Activated T-cell treated with anti-CD3 and anti-CD28 coated beads for 1 hour (primary cell): ENCODE measurements around the gene APOBEC3H.

ENCODE experiments used
- DNase-seq: peaks from one replicate; pipeline ENCODE4 v3.0.0-alpha.2; 2020; ENCODE audit warnings: low read depth

The APOBEC3H gene

DNA sequence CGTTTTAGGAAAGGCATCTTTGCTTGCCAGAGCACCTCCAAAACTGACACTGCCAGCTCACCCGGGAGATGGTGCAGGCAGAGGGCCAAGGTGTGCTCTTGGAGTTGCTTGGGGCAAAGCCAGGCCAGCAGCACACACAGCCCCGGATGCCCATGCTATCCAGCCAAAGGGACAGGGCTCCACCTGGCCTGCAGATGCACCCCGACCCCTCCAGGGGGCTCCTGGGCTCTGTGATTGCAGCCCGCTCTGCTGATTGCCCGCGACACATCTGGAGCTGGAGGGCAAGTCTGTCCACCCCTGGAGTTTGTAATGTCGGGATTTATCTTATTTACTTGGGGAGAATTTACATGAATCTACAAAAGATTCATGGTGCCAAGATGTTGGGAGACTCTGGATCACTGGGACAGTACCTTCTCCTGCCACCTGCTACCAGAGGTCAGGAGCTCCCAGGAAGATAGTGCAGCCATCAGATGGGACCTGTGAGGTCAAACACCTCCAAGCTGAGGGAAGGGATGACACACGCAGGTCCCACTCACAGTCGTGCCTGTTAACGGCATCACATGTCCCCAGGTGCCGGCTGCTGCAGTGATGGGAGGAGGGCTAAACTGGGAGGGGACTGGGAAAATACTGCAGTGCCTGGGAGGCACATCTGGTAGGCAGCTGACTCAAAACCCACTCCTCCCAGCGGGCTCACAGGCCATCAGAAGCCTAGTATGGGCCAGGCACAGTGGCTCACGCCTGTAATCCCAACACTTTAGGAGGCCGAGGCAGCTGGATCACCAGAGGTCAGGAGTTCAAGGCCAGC is 38.2 kb downstream of the APOBEC3H start:
- peak; percentile 38 for DNase-seq

DNA sequence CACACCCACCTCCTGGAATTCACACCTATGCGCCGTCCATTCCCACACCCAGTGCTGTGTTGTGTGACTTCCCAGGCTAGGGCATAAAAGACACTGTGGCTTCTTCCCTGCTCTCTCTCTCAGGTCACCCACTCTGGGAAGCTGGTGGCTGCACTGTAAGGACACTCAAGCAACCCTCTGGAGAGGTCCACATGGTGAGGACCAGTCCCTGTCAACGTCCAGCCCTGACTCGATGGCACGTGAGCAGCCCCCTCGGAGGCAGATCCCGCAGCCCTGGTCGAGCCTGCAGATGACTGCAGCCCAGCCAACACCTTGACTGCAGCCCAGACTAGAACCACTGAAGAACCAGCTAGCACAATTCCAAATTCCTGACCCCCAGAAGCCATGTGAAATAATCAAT is 39.3 kb downstream of the APOBEC3H start:
- no peak for DNase-seq

DNA sequence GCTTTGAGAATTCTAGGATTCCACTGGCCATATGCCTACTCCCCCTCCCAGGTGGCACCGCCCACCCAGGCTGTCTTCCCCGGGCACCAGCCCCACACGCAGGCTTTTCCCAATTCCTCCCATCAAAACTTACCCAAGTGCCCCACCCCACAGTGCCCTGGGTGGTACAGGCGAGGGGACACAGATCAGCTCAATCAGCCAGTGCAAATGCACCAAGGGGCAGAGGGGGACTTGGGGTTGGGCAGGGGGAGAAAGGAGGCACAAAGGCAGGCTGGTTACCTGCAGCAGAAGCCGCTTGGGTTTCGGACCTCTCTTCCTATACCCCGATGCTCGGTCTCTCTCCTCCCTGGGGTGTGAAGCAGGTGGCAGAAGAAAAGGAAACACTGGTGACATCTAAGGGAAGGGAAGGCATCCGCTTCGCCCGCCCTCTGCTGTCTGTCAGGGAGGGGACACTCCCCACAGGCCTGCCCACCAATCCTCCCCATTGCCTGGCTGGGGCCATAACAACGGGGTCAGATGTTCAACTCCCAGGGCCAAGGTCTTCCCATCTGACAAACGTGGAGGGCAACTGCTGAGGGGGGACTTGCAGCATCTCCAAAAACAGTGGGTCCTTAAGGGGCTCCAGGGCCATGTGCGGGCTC is 41.4 kb downstream of the APOBEC3H start:
- DNase-seq: no peak

DNA sequence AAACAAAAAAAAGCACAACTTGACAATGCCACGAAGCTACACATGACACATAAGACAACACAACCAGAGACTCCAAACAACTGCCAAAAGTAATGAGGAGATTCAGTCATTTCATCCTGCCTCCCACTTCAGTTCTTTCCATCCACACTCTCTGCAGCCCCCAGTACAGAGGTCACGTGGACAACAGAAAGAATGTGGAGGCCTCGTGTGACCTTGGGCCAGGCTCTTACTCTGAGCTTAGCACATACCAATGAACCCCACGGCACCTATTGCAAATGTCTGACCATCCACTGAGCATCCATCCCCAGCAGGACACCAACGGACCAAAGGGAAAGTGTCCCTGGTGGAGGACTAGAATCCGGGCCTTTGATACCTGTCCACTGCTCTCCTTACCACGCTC is 42.9 kb downstream of the APOBEC3H start:
- no peak for DNase-seq

DNA sequence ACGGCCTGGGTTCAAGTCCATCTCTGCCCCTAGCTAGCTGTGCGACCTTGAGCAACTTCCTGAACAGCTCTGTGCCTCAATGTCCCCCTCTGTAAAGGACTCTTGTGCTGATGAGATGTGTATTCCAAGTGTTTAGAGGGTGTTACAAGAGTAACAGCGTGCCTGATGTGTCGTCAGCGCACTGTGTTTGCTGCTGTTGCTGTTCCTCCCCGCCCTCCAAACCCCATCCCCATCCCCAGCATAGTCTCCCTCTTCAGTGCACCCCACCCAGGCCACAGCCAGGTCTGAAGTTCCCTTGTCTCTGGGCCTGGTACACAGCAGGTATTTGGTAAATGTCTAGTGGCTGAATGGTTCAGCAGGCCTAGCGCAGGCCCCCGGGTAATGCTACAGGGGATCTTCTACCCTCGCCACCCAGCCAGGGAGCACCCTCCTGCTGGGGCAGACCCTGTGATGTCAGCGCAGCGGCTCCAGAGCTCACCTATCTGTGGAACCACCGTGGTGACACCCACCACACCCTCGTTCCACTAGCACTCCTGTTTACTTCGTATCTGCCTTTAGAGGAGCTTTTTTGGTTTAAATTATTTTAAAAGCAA is 45.1 kb downstream of the APOBEC3H start:
- no peak for DNase-seq

DNA sequence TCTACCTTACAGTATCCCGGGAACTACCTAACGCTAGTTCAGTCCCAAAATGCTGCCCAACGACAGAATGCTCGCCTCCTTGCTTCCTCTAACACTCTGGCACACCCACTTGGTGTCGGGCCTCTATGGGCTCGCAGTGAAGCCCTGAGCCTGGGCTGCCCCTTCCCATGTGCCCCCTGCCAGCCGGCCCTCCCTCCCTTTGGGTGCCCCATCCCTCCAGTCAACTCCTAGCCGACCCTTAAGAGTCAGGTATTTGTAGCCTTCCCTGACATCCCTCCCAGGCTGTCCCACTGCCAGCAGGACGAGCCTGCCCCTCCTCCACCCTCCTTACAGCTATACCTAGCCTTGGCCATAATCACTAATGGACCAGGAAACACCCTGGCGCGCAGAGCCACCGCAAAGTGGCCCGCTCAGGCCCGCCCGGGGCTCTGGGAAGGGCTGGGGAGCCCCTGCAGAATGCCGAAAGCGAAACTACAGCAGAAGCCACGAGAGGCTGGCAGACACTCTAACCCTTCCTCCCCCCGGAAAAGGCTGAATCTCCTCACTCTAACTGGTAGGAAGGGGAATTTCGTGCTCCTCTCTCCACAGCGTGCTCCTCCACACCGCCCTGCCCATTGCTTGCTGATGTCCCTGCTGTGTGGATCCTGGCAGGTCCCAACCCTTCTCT is 47.2 kb downstream of the APOBEC3H start:
- DNase-seq: peak; percentile 36

DNA sequence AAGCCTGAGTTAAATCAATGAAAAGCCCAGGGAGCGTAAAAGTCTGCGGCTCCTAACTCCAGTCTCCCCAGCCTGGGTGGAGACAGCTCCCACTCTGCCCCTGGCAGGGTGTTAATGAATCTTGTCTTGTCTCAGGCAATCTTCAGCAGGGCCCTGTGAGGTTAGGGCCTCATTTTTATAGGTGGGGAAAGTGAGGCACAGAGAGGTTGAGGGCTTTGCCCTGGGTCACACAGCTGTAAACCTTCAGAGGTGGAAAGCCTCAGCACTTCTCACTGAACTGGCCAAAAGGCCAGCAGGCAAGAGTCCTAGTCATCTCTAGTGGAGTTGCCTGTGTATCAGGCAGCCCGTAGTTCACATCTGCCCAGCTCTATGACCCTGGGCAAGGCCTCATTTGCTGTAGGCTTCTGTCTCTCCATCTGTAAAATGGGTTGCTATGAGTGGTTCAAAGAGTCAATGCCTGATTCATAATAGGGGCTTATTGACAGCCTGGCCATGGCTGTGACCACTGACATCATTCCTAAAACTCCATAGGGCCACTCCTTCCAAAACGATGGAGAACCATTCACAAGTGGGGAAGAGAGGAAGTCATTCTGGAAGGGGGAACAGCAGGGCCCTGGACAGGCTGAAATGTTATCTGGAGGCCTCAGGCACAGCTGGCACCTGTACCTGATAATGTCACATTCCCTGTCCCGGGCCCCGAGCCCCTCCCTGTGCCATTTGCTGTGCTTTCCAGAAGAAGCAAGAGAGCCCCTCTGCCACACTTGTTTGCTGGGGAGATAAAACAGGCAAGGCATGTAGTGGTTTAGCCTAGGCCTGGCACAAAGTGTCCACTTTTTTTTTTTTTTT is 49.4 kb downstream of the APOBEC3H start:
- DNase-seq: no peak

DNA sequence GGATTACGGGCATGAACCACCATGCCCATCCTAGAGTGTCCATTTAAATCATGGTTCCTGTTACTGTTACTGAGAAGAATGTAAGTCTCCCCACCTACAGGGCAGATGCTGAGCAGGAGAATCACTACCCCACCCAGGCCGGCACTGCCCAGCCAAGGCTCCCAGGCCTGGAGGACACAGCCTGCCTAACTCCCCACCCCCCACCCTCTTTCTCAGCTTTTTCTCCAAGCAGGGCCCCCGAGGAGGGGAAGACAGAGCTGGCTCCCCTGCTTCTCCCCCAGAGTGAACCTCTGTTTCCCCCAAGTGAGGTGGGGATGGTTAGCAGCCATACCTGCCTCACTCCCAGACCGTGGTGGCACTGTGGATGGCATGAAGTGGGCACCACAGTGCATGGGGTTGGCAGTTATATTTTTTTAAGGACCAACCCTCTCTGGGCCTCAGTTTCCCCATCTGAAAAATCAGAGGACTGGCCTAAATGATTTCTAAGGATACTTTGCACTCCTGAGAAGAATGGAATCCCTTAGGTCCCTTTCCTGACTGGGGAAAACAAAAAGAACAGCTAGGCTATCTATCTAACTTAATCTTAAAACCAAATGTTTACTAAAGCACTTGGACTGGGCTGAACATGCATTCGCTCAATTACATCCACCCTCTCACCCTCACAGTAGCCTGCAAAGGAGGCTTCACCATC is 50.4 kb downstream of the APOBEC3H start:
- no peak for DNase-seq

DNA sequence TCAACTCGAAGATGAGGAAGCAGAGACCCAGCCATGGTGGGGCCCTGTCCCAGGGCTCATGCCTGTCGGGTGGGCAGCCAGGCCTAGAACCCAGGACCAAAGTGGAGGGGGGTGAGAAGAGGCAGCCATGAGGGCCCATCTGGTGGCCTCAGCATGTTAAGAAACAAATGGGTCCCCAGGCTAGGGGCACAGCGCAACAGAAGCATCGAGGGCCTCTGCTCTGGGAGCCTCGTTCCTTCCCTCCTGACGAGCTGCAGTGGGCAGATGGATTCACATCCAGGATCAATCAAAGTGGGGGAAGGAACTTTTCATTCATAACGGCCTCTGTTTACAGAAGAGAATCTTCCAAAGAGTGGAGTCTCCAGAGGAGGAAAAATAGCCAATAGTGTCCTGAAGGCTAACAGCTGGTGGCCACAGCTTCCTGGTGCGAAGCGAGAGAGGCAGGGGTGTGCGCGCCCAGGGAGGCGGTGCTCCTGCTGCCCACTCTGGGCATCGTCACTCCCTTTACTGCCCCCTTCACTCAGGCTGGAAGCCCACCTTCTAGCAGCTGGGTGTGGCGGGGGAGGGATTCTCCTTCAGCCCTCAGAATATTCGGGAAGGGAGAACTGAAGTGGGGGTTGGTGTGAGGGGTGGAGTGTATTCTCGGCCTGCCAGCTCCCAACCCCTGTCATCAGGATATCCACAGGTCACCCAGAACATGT is 51.1 kb downstream of the APOBEC3H start:
- no peak for DNase-seq

DNA sequence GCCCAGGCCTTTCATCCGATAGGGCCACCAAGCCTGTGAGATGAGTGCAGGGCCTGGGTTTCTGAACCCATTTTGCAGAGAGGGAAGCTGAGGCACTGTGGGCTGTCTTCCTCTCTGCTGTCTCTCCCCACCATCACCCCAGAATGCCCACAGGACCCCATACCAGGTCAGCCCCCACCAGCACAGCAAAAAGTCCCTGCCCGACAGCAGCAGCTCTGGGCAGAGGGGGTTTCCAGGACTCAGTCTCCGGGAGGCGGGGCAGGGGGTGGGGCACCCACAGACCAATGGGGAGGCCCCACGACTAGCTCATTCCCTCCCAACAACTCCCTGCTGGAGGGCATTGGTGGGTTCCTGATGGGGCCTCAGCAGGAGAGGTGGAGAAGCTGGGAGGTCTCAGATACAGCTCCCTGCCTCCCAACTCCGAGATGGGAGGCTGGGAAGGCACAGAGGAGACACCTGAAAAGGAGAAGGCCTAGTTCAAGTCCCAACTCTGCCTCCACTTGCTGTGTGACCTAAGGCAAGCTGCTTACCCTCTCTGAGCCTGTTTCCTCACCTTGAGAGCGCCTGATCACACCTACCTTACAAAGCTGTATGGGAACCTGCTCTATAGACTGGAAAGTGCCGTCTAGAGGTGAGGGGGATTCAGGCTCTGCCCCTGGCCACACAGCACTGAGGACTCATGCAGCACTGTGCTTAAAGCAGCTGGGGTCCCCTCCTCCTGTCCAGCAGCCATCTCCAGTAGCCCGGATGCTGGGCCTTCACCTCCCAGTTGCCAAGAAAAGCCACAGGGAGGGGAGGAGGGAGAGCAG is 51.9 kb downstream of the APOBEC3H start:
- DNase-seq: peak; percentile 54

DNA sequence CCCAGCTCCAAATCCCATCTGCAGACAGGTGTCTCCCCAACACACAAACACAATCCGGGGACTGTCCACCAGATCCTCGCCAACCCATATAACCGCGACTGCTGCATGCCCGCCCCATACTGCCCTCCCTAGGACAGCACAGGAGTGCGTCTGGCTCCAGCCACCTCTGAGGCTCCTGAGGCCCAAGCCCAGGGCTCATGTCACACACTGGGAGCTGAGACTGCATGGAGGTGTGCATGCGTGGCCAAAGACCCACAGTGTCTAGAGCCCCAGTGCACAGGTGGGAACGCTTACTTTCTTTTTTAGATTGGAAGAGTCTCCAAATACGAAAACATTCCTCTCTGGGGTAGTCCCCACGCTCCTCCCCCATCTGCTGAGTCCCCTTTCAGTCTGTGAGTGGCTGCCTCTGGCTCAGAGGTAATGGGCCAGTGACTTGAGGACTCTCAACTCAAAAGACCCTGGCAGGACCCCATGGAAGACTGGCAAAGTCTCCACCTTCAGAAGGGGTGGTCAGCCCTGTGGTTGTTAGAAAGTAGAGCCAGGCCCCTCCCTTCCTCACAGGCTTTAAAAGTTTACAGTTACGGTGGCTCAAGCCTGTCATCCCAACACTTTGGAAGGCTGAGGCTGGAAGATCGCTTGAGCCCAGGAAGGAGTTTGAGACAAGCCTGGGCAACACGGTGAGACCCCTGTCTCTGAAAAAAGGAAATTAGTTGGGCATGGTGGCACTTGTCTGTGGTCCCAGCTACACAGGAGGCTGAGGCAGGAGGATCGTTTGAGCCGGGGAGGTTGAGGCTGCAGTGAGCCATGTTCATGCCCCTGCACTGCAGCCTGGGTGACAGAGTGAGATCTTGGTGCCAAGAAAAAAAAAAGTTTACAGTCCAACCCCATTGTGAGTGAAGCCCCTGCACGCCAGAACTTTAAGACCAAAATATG is 53.1 kb downstream of the APOBEC3H start:
- no peak for DNase-seq

DNA sequence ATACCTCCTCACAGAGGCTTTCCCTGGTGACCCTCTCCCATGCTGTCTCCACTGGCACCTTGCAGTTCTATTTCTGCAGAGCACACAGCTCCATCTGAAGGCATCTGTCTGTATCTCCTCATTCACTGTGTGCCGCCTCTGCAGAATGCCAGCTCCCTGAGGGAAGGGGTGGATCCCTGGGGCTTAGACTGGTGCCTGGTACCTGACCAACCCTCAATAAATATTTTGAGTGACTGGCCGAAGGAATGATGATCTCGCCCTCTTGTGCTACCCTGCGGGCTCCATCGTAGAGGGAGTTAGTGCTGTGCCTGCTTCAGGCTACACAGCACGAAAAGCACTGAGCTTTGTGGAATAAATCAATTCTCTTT is 53.8 kb downstream of the APOBEC3H start:
- no peak for DNase-seq

DNA sequence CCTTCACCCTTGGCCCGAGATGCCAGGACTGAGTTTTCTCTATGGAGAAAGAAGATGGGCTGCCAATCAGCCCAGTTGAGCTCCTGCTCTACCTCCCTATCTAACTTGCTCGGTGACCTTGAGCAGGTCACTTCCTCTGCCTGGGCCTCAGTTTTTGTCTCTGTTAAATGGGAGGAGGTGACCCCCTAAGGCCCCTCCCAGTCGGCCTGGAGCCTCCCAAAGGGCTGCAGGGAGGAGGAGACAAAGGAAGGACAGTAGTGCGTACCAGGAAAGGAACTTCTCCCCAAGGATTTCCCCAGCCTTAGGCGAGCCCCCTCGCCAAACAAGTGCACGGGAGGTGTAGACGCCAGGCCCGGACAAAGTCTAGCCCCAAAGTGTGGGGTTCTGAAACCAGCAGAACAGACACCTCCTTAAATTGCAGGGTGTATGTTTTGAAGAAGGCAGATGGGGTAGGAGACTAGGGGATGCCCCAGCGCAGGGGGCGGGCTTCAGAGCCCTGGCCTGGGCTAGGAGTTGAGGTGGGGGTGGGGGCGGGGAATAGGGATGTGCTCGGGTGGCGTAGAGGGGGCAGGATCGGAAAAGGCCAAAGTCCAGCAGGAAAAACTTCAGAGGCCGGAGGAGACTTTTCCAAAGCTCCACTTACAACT is 54.4 kb downstream of the APOBEC3H start:
- DNase-seq: no peak

DNA sequence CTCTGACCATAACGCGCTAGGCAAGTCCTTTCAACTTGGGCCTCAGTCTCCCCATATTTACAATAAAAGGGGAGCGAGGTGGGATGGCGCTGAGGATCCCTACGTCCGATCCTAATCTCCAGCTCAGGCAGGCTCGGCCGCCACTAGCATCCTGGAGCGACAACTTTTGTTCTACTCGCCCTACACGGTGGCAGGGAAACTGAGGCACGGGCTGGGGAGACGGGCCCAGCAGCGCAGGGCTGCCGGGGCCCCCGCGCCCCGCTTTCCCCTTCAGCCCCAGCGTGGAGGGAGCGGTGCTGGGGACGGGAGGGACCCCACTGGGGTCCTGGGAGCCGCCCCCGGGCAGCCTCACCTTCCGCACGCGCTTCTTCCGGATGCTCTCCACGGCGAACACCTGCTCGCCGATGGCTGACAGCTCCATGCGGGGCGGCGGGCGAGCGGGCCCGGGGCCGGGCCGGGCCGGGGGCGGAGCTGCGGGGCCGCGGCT is 55.0 kb downstream of the APOBEC3H start:
- DNase-seq: no peak

DNA sequence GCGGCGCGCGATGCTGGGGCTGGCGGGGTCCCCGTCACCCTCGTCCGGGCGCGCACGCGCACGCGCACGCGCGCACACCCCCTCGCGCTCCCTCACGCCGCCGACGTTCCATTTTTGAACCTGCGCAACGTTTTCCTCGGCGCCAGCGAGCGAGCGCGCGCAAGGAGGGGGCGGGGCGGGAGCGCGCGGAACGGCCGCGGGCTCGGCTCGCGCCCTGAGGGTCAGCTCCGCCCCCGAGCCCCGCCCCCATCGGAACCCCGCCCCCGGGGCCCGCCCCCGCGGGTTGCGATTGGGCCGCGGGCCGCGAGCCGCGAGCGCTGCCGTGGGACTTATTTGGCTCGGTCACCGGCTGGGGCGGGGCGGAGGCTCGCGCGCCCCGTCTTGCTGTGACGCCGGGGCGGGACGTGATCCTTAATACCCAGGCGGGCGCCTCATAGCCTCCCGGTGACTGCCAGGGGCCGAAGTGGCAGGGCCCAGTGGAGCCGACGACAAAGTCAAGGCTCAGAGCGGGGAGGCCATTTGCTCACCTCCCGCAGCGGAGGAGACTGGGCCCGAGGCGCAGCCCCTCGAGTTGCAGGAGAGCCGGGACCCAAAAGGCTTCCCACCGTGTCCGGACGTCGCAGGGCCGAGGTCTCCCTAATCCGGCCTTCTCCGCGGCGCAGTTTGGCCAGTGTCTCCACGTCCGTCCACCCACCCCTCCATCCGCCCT is 55.6 kb downstream of the APOBEC3H start, which contains the start of gene CBX7:
Gene CBX7 (minus strand): TSS at position 170 of the 709 bp plus-strand sequence. CDS start 236 bp downstream, outside the sequence.
- peak; percentile 84 for DNase-seq

DNA sequence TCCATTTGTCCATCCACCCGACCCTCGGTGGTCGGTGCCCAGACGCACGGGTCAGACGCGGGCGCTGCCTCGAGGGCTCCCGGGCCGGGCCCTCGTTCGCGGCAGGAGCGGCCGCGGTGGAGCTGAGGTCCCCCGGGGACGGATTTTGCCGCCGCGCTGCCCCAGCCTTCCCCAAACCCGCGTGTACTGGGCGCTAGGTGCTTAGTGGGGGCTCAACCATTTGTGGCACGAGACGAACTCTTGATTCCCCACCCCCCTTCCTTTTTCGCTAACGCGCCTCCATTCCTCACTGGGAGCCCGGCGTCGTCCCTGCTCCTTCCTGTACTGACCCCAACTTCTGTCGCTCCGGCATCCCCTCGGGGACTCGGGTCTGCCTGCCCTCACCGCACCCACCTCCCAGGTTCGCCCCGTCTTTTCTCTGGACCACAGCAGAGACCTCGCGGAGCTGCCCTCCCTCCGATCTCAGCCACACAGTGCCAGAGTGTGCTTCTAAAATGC is 56.2 kb downstream of the APOBEC3H start:
- DNase-seq: no peak
